Measurements from ENCODE around the gene REN.

REN gene

DNA sequence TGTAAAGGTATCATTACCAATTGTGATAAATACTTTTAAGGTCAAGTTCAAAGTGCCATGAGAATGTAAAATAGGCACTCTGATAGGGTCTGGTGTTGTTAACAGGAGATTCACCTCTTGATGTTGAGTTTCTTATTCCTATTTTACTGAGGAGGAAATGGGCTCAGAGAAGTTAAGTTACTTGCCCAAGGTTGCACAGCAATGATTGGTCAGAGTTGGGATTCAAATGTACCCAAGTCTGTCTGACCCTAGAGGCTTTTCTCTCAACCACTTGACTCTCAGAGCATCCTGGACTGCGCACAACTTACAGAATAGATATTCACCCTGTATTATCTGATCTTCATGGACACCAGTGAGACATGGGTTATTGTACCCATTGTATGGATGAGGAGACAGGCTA, 59.3 kb downstream of the REN start:
- Histone ChIP-seq H3K79me2 (ENCODE audit: insufficient read depth, low read length) (no peaks in the 10 kb centered on the region), H3K36me3 (ENCODE audit: insufficient read depth, low read length) (no peaks in the 10 kb centered on the region), H3K9me2 (ENCODE audit: low read depth, low read length) (no peaks in the 10 kb centered on the region), H3K4me2 (ENCODE audit: low read length) (no peak overlapping the region), H3K9me3 (ENCODE audit: low read length) (no peaks in the 10 kb centered on the region), H3K9ac (ENCODE audit: low read length) (no peak overlapping the region), H3K4me1 (ENCODE audit: insufficient read depth, low read length, severe bottlenecking) (no peaks in the 10 kb centered on the region), H2AFZ (ENCODE audit: low read length) (no peak overlapping the region), H3K4me3 (ENCODE audit: low read depth, low read length, poor library complexity, severe bottlenecking) (no peak overlapping the region), H4K20me1 (ENCODE audit: insufficient read depth, low read length) (no peaks in the 10 kb centered on the region), H3K27me3 (ENCODE audit: insufficient read depth, low read length) (no peaks in the 10 kb centered on the region), H3K27ac (ENCODE audit: low read depth, low read length, poor library complexity, severe bottlenecking) (no peak overlapping the region), H3F3A (ENCODE audit: insufficient read depth, low read length) (no peaks in the 10 kb centered on the region)
- TF ChIP-seq, protein P1, sequence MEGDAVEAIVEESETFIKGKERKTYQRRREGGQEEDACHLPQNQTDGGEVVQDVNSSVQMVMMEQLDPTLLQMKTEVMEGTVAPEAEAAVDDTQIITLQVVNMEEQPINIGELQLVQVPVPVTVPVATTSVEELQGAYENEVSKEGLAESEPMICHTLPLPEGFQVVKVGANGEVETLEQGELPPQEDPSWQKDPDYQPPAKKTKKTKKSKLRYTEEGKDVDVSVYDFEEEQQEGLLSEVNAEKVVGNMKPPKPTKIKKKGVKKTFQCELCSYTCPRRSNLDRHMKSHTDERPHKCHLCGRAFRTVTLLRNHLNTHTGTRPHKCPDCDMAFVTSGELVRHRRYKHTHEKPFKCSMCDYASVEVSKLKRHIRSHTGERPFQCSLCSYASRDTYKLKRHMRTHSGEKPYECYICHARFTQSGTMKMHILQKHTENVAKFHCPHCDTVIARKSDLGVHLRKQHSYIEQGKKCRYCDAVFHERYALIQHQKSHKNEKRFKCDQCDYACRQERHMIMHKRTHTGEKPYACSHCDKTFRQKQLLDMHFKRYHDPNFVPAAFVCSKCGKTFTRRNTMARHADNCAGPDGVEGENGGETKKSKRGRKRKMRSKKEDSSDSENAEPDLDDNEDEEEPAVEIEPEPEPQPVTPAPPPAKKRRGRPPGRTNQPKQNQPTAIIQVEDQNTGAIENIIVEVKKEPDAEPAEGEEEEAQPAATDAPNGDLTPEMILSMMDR (IDR thresholded peaks at IDR 0.05; ENCODE audit: low read length), result no peak
- no peak for TF ChIP-seq EZH2 (IDR thresholded peaks at IDR 0.05; ENCODE audit: borderline replicate concordance, low read length)

DNA sequence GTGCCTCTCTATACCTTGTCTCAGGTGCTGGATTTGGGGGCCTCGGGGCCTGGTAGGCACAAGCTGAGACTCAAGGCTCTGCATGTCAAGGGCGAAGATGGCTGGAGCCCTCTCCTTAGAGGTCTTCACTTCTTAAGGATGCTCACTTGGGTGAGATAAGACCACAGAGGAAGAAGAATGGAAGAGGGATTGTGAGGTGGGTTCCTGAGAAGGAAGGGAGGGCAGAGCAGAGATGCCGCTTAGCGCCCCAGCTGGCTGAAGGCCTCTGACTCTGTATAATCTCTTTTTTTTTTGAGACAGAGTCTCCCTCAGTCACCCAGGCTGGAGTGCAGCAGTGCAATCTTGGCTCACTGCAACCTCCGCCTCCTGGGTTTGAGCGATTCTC, 61.0 kb downstream of the REN start:
- no peaks in the 10 kb centered on the region for H4K20me1 ChIP-seq (ENCODE audit: insufficient read depth, low read length)
- no peak overlapping the region for H3K4me3 ChIP-seq (ENCODE audit: low read depth, low read length, poor library complexity, severe bottlenecking)
- no peaks in the 10 kb centered on the region for H3K27me3 ChIP-seq (ENCODE audit: insufficient read depth, low read length)
- H3K9me3 ChIP-seq (ENCODE audit: low read length), result no peaks in the 10 kb centered on the region
- H3K27ac ChIP-seq (ENCODE audit: low read depth, low read length, poor library complexity, severe bottlenecking), result no peak overlapping the region
- H3K36me3 ChIP-seq (ENCODE audit: insufficient read depth, low read length), result no peaks in the 10 kb centered on the region
- TF ChIP-seq EZH2 (IDR thresholded peaks at IDR 0.05; ENCODE audit: borderline replicate concordance, low read length), result no peak
- H2AFZ ChIP-seq (ENCODE audit: low read length), result no peak overlapping the region
- no peaks in the 10 kb centered on the region for H3K79me2 ChIP-seq (ENCODE audit: insufficient read depth, low read length)
- H3K9me2 ChIP-seq (ENCODE audit: low read depth, low read length), result no peaks in the 10 kb centered on the region
- H3K4me1 ChIP-seq (ENCODE audit: insufficient read depth, low read length, severe bottlenecking), result no peaks in the 10 kb centered on the region
- H3K9ac ChIP-seq (ENCODE audit: low read length), result no peak overlapping the region
- H3F3A ChIP-seq (ENCODE audit: insufficient read depth, low read length), result no peaks in the 10 kb centered on the region
- H3K4me2 ChIP-seq (ENCODE audit: low read length), result no peak overlapping the region
